ENCODE measurements around the gene C14orf132.

The C14orf132 gene

GRCh38 chr14:96117960-96118359 lies 78.8 kb downstream of the C14orf132 start:
- ATAC-seq = no peak
- TF ChIP-seq PPARA (CRISPR knock-in tag; IDR thresholded peaks at IDR 0.05; ENCODE audit: borderline replicate concordance) (no peak), TOX (CRISPR knock-in tag; IDR thresholded peaks at IDR 0.05; ENCODE audit: borderline replicate concordance) (no peak), RARB (CRISPR knock-in tag; IDR thresholded peaks at IDR 0.05) (no peak), TCF4 (CRISPR knock-in tag; IDR thresholded peaks at IDR 0.05; ENCODE audit: borderline replicate concordance) (no peak), OSR1 (CRISPR knock-in tag; IDR thresholded peaks at IDR 0.05) (no peak), GLIS3 (CRISPR knock-in tag; IDR thresholded peaks at IDR 0.05) (no peak), CSDC2 (CRISPR knock-in tag; IDR thresholded peaks at IDR 0.05) (no peak), ZFP3 (CRISPR knock-in tag; IDR thresholded peaks at IDR 0.05) (no peak), ZC3H10 (CRISPR knock-in tag; IDR thresholded peaks at IDR 0.05) (no peak), ZNF70 (CRISPR knock-in tag; IDR thresholded peaks at IDR 0.05) (no peak), ZFP30 (CRISPR knock-in tag; IDR thresholded peaks at IDR 0.05) (no peak), PATZ1 (CRISPR knock-in tag; IDR thresholded peaks at IDR 0.05; ENCODE audit: borderline replicate concordance) (no peak), POU6F1 (CRISPR knock-in tag; IDR thresholded peaks at IDR 0.05; ENCODE audit: borderline replicate concordance, low read depth) (no peak), BACH2 (CRISPR knock-in tag; IDR thresholded peaks at IDR 0.05; ENCODE audit: borderline replicate concordance) (no peak), CREB5 (CRISPR knock-in tag; IDR thresholded peaks at IDR 0.05; ENCODE audit: low read depth) (no peak)

- TF ChIP-seq GLIS3 (CRISPR knock-in tag; IDR thresholded peaks at IDR 0.05) (no peak), ZNF565 (CRISPR knock-in tag; conservative IDR thresholded peaks at IDR 0.05; ENCODE audit: low read depth) (no peak), TCF4 (CRISPR knock-in tag; IDR thresholded peaks at IDR 0.05; ENCODE audit: borderline replicate concordance) (no peak), BACH2 (CRISPR knock-in tag; IDR thresholded peaks at IDR 0.05; ENCODE audit: borderline replicate concordance) (no peak), PPARA (CRISPR knock-in tag; IDR thresholded peaks at IDR 0.05; ENCODE audit: borderline replicate concordance) (no peak), TSHZ2 (CRISPR knock-in tag; IDR thresholded peaks at IDR 0.05) (no peak), ZC3H10 (CRISPR knock-in tag; IDR thresholded peaks at IDR 0.05) (no peak), ZFP30 (CRISPR knock-in tag; IDR thresholded peaks at IDR 0.05) (no peak), ZNF8 (CRISPR knock-in tag; IDR thresholded peaks at IDR 0.05) (no peak), ESRRG (CRISPR knock-in tag; IDR thresholded peaks at IDR 0.05) (no peak), ISL1 (CRISPR knock-in tag; IDR thresholded peaks at IDR 0.05) (no peak), TOX (CRISPR knock-in tag; IDR thresholded peaks at IDR 0.05; ENCODE audit: borderline replicate concordance) (no peak), POU6F1 (CRISPR knock-in tag; IDR thresholded peaks at IDR 0.05; ENCODE audit: borderline replicate concordance, low read depth) (no peak), ZFP3 (CRISPR knock-in tag; IDR thresholded peaks at IDR 0.05) (no peak)
- ATAC-seq = no peak
These were observed 79.2 kb downstream of the C14orf132 start for GRCh38 chr14:96118391-96118790.

GRCh38 chr14:96119947-96120346 lies 80.8 kb downstream of the C14orf132 start:
- peak; percentile 54 for TF ChIP-seq ZNF70 (CRISPR knock-in tag; IDR thresholded peaks at IDR 0.05)
- TF ChIP-seq CSRNP3 (CRISPR knock-in tag; IDR thresholded peaks at IDR 0.05) = no peak
- TF ChIP-seq ZNF8 (CRISPR knock-in tag; IDR thresholded peaks at IDR 0.05) = no peak
- ATAC-seq = no peak

Measured in SK-N-SH treated with all-trans-retinoic acid at 6 μM for 48 hours (cell line).